Measurements from ENCODE around the gene FSTL5. TPM values are rescaled to one million over a fixed set of nuclear protein-coding genes. Genes with fewer than 3 reads are reported as not detected.
A peak's percentile ranks its signal among the peaks of the same experiment; 100 is the strongest.

FSTL5 gene
- total RNA-seq, 2 donors from 2014 or later = 0.24 to 1.1 TPM

GRCh38 chr4:161403781-161404180 lies 760.0 kb downstream of the FSTL5 start:
- no peak overlapping the region for H3K27ac Mint-ChIP-seq
- Histone ChIP-seq H3K9me3 (ENCODE audit: control insufficient read depth, low read length) (peaks cover 13% of the 10 kb centered on the region), H3K4me1 (ENCODE audit: control insufficient read depth, insufficient read depth, low read length) (no peaks in the 10 kb centered on the region), H3K36me3 (ENCODE audit: control insufficient read depth, insufficient read depth, low read length) (no peaks in the 10 kb centered on the region), H3K9ac (ENCODE audit: extremely low read depth, low read length, poor library complexity, severe bottlenecking) (no peak overlapping the region), H3K4me3 (ENCODE audit: low read length) (no peak overlapping the region), H3K27me3 (ENCODE audit: control insufficient read depth, insufficient read depth, low read length, poor library complexity, severe bottlenecking) (no peaks in the 10 kb centered on the region), H3K27ac (ENCODE audit: low read depth, low read length) (no peak overlapping the region)
- peaks cover 4% of the 10 kb centered on the region for H3K9me3 Mint-ChIP-seq
- H3K36me3 Mint-ChIP-seq (ENCODE audit: low read depth) = no peaks in the 10 kb centered on the region
- H3K4me3 Mint-ChIP-seq = no peak overlapping the region
- no peak for TF ChIP-seq CTCF (conservative IDR thresholded peaks at IDR 0.05)
- H3K27me3 Mint-ChIP-seq (ENCODE audit: insufficient read depth) = no peaks in the 10 kb centered on the region
- no peak for DNase-seq
- WGBS, 2 experiments (ENCODE audit: insufficient coverage in 1 of 2, insufficient read length in 1 of 2) = 89 to 94% methylated on average over 2 to 3 of the region's 3 CpGs
- H3K4me1 Mint-ChIP-seq = no peaks in the 10 kb centered on the region

DNA sequence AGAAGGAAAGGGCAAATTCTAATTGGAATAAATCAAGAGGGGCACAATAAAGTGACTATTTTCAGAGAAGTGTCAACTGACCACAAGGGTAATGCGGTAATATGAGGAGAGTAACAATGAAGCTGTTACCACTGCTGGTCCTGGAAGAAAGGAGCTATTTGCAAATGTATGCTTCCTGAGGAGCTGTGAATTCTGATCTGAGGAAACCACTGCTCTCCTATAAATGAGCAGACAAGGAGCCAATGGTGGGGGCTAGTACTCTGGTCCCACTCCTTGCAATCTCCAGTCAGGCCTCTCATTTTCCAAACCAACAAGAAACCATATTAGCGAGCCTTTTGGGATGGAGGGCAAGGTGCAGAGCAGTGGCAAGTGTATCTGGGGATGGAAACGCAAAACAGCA lies 770.2 kb downstream of the FSTL5 start:
- WGBS, 2 experiments (ENCODE audit: insufficient coverage in 1 of 2, insufficient read length in 1 of 2) = 9 to 36% methylated on average over 2 to 3 of the region's 3 CpGs
- Mint-ChIP-seq H3K4me1 (peaks cover 12% of the 10 kb centered on the region), H3K27me3 (ENCODE audit: insufficient read depth) (no peaks in the 10 kb centered on the region), H3K4me3 (no peak overlapping the region), H3K36me3 (ENCODE audit: low read depth) (no peaks in the 10 kb centered on the region), H3K9me3 (no peaks in the 10 kb centered on the region), H3K27ac (peak overlapping the region; percentile 14)
- no peak for TF ChIP-seq CTCF (conservative IDR thresholded peaks at IDR 0.05)
- H3K4me1 ChIP-seq (ENCODE audit: control insufficient read depth, insufficient read depth, low read length) = no peaks in the 10 kb centered on the region
- no peaks in the 10 kb centered on the region for H3K36me3 ChIP-seq (ENCODE audit: control insufficient read depth, insufficient read depth, low read length)
- H3K9ac ChIP-seq (ENCODE audit: extremely low read depth, low read length, poor library complexity, severe bottlenecking) = no peak overlapping the region
- DNase-seq = peak; percentile 75
- H3K9me3 ChIP-seq (ENCODE audit: control insufficient read depth, low read length) = no peaks in the 10 kb centered on the region
- H3K4me3 ChIP-seq (ENCODE audit: low read length) = no peak overlapping the region
- H3K27ac ChIP-seq (ENCODE audit: low read depth, low read length) = no peak overlapping the region
- H3K27me3 ChIP-seq (ENCODE audit: control insufficient read depth, insufficient read depth, low read length, poor library complexity, severe bottlenecking) = no peaks in the 10 kb centered on the region

- H3K4me3 ChIP-seq (ENCODE audit: low read length) = no peak overlapping the region
- H3K36me3 ChIP-seq (ENCODE audit: control insufficient read depth, insufficient read depth, low read length) = no peaks in the 10 kb centered on the region
- Mint-ChIP-seq H3K27me3 (ENCODE audit: insufficient read depth) (no peaks in the 10 kb centered on the region), H3K9me3 (no peaks in the 10 kb centered on the region), H3K27ac (no peak overlapping the region), H3K36me3 (ENCODE audit: low read depth) (no peaks in the 10 kb centered on the region), H3K4me1 (no peaks in the 10 kb centered on the region), H3K4me3 (no peak overlapping the region)
- H3K4me1 ChIP-seq (ENCODE audit: control insufficient read depth, insufficient read depth, low read length) = no peaks in the 10 kb centered on the region
- no peaks in the 10 kb centered on the region for H3K27me3 ChIP-seq (ENCODE audit: control insufficient read depth, insufficient read depth, low read length, poor library complexity, severe bottlenecking)
- H3K9me3 ChIP-seq (ENCODE audit: control insufficient read depth, low read length) = no peaks in the 10 kb centered on the region
- H3K27ac ChIP-seq (ENCODE audit: low read depth, low read length) = no peak overlapping the region
- no peak for TF ChIP-seq CTCF (conservative IDR thresholded peaks at IDR 0.05)
- DNase-seq = no peak
- H3K9ac ChIP-seq (ENCODE audit: extremely low read depth, low read length, poor library complexity, severe bottlenecking) = no peak overlapping the region
- 91 to 94% methylated on average over 6 of the region's 6 CpGs for WGBS, 2 experiments (ENCODE audit: insufficient coverage in 1 of 2, insufficient read length in 1 of 2)
Observed at GRCh38 chr4:161382655-161383054, 781.1 kb downstream of the FSTL5 start.

Measured in endodermal cell (in vitro differentiated cells).